DMS 273 (cell line): ENCODE data around the gene PNMA6F.

Experiments
- DNase-seq: peaks from one replicate; lab custom pipeline; 2025; ENCODE audit not compliant: unreplicated experiment; lab: John Stamatoyannopoulos, UW

The PNMA6F gene

GRCh38 chrX:153321381-153322124 lies at the start of gene PNMA6F:
PNMA6F (minus strand) TSS chrX:153321767; CDS start chrX:153320674, 1,093 bp downstream.
- DNase-seq = peak; percentile 37

GRCh38 chrX:153371256-153371655 lies 49.7 kb upstream of the PNMA6F start:
- DNase-seq = no peak

- no peak for DNase-seq
Measured at GRCh38 chrX:153370293-153371055, 48.9 kb upstream of the PNMA6F start.

DNA sequence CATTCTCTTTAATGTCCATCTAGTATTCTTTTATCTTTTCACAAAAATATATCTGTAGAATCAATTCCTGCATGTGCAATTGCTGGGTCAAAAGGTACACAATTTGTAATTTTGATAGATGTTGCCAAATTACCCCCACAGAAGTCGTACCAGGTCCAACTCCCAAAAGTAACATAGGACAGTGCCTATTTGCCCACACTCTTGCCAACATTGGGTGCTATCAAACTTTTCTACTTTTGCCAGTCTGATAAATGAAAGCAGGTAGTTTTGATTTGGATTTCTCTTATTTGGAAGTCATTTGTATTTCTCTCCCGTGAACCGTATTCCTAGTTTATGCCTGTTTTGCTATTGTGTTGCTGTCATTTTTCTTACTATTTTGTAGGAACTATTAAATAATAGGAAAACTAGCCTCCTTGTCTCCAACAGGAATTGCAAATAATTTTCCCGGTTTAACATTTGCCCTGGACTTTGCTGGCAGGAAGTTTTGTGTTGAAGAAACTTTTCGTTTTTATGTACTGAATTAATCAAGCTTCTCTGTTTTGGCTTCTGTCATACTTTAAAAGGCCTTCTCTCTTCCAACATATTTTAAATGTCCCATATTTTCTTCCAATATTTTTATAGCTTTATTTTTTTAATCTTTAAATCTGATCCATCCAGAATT lies 45.4 kb upstream of the PNMA6F start:
- no peak for DNase-seq

GRCh38 chrX:153366119-153366518 lies 44.6 kb upstream of the PNMA6F start:
- DNase-seq = no peak

DNA sequence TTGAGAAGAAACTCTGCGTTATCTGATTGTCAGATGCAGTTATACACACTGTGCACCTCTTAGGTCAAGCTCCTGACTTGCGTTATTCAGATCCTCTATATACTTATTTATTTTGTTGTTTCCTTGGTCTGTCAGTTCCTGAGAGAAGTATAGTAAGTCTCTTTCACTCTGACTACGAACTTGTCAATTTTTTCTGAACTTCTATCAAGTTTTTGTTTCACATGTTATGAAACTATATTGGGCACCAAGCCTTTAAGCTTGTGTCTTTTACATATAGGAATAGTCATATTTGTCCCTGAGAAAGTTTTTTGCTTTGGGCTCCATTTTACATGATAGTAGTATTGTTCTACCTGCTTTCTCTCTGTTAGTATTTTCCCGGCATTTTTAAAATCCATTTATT lies 44.1 kb upstream of the PNMA6F start:
- DNase-seq = no peak

DNA sequence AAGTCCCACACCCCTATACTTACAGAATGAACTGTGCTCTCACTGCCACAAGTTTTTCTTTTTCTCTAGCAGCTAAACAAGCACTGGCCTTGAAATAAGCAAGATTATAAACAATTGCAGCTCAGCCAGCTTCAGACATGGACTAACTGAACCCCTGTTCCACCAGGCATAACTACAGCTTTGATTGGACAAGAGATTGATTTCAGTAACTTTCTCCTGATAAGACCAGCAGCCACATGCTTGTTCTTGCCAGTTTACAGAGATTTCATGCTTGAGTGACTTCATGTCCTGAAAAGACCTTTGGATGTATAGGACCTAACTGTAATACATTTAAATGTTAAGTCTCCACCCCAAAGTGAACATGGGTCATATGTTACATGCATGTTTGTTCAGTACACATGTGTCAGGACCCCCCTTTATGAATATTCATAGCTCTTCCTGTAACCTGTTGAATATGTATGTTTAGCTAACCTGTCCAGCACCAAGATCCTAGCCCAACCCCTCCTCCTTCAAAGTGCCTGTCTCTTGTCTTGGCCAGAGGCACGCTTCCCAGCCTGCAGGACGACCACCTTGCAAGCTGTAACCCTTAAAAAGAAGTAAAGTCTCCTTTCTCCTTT lies 40.3 kb upstream of the PNMA6F start:
- peak; percentile 87 for DNase-seq

- DNase-seq = no peak
Measured at GRCh38 chrX:153357877-153358276, 36.3 kb upstream of the PNMA6F start.

- peak; percentile 77 for DNase-seq
Measured at GRCh38 chrX:153353416-153353815, 31.8 kb upstream of the PNMA6F start.

DNA sequence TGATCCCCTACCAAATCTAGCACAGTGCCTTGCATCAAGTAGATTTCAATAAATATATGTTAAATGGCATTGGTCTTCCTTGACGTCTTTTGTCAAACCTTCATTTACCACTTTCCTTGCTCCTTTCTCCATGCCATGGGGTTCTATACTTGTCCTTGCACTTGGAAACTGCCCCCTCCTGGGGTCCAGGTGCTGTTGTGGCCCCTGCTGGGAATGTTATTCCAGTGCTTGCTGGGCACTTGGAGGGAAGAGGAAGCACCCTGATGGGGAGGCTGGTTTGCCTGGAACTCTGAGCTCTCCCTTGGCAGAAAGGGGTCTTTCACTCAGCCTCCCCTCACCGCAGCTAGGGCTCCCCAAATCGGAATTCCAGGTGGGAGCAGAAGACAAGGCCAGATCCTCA lies 31.3 kb upstream of the PNMA6F start:
- no peak for DNase-seq

GRCh38 chrX:153351981-153352380 lies 30.4 kb upstream of the PNMA6F start:
- no peak for DNase-seq

- DNase-seq = no peak
Measured at GRCh38 chrX:153349952-153350351, 28.4 kb upstream of the PNMA6F start.

- DNase-seq = no peak
Measured at GRCh38 chrX:153348421-153348820, 26.9 kb upstream of the PNMA6F start.

DNA sequence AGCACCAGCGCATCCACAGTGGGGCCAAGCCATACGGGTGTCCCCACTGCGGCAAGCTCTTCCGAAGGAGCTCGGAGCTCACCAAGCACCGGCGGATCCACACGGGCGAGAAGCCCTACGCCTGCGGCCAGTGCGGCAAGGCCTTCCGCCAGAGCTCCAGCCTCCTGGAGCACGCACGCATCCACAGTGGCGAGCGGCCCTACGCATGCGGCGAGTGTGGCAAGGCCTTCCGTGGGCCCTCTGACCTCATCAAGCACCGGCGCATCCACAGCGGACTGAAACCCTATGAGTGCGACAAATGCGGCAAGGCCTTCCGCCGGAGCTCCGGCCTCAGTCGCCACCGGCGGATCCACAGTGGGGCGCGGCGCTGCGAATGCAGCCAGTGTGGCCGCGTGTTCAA lies 26.0 kb upstream of the PNMA6F start:
- no peak for DNase-seq

DNA sequence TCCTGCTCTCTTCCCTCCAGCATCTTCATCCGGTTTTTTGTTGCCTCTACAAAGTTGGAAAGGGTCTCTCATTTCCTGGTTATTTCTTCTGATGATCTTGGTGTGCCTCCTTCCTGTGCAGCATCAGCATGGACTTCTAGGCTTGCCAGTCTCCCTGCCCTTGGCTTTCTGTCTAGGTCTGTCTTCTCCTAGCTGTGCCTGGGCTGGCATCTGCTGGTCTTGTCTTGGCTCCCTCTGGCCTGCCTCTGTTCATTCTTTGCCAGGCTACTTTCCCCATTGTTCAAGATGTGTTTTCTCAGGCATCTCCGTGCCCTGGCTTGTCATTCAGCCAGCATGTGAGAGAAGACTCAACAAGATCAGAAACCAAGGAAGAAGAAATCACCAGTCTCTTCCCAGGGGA lies 22.1 kb upstream of the PNMA6F start:
- no peak for DNase-seq

- no peak for DNase-seq
Measured at GRCh38 chrX:153342762-153343558, 21.4 kb upstream of the PNMA6F start.

- DNase-seq = no peak
Measured at GRCh38 chrX:153340111-153340510, 18.5 kb upstream of the PNMA6F start.

DNA sequence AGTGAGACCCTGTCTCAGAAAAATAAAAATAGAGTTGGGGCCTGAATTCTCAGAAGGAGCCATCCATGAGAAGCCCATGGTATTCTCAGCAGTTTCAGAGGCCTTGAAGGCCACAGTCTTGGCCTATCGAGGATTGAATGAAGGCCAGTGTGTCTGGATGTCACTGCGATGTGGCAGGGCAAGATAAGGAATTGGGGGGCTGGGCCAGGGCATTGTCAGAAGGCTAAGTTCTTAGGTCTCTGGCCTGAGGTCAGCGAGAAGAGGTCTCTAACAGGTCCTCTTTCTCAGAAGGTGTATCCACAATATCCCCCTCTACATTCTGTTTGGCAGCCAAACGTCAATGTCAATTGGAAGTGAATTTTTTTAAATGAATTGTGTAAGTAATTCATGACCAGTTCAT lies 18.1 kb upstream of the PNMA6F start:
- DNase-seq = no peak

GRCh38 chrX:153338836-153339235 lies 17.3 kb upstream of the PNMA6F start:
- no peak for DNase-seq

GRCh38 chrX:153336988-153337387 lies 15.4 kb upstream of the PNMA6F start:
- no peak for DNase-seq
